Measurements from ENCODE around the gene PEX7. TPM values are rescaled to one million over a fixed set of nuclear protein-coding genes. Genes with fewer than 3 reads are reported as not detected.

PEX7 gene
- 12.7 and 14.4 TPM in 2 replicates for total RNA-seq

DNA sequence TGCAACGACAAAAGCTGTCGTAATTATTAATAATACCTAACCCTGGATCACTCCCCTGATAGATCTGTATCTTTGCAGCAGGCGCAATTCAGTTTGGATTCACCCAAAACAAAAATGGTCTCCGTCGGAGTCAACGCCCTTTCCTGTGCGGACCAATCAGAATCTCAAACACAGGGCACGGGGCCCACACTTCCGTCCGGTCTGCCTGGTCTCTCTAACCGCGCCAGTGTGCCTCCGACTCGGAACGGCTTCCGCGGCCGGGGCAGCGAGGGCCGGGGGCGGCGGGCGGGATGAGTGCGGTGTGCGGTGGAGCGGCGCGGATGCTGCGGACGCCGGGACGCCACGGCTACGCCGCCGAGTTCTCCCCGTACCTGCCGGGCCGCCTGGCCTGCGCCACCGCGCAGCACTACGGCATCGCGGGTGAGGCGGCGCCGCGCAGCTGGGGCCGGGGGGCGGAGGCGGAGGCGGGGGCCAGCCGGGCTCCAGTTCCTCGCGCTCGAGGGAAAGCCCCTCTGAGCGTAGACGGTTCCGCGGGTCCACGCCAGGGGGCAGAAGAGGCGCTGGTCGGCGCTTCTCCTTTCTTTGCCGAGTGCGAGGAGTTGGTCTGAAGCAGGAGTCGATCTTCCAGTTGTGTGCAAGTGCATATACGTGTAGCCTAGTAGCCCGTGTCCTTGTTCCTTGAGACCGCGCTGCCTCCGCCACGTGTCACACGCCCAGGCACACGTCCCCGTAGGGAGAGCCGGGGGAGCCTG is at the start of gene PEX7:
TSS of gene PEX7 (plus strand) at position 217 of the 752 bp plus-strand sequence. CDS start at position 291, 74 bp downstream.

DNA sequence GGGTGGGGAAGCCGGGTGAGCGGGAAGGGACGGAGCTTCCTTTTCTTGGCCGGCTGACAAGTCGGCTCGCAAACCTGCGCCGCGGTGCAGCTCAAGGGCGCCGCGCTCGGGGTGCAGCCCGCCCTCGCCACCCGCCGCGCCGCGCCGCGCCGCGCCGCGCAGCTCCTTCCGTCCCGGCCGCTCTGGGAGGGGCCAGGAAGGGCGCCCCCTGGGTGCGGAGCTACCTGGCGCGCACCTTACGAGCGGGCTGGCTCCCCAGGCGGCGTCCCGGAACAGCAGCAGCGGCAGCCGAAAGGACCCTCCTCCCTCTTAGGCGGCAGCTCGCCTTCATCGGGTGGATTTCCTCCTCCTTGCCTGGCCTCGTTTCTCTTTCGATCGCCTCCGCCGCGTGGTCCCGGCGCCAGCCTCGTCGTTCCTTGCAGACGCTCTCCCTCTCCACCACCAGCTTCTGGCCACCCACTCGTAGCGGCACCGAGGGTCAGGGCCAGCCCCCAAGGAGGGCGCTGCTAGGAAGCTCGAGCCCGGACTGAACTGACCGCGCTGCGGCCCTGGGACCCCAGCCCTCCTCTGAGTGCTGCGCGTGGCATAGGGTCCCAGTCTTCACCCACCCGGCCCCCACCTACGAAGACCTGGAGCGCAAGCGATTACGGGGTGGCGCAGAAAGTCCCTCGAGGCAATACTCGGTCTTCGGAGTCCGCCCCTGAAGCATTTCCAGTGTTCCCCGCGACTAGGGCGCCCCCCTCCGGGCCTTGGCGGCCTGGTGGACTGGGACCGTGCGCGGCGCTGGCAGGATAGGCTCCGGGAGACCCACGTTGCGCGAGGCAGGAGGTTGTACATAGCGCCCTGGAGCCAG is 29.8 kb upstream of the PEX7 start, which contains the start of gene MAP3K5:
TSS of gene MAP3K5 (minus strand) at position 68 of the 853 bp plus-strand sequence. CDS start 320 bp downstream, outside the sequence.

DNA sequence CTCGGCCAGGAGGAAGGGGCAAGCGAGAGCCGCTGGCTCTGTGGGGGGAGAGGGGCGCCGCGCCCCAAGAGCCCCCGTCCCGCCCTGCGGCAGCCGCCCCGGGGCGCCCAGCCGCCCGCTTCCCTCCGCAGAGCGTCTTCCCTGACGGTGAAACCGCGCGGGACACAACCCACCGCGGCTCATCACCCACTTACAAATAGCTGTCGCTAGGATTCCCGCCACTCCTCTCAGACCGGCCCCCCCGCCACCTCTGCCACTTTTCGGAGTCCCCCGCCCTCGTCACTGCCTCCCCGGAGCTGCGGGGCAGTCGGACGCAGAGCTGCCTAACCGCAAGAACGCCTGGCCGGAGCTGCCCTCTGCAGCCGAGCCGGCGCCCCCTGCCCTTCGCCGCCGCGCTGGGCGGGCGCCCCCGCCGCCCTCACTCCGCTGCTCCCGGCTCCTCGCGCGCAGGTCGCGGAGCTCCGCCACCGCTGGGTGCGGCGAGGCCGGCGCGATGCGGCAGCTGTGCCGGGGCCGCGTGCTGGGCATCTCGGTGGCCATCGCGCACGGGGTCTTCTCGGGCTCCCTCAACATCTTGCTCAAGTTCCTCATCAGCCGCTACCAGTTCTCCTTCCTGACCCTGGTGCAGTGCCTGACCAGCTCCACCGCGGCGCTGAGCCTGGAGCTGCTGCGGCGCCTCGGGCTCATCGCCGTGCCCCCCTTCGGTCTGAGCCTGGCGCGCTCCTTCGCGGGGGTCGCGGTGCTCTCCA is 99.7 kb downstream of the PEX7 start, which contains the start of gene SLC35D3:
TSS of gene SLC35D3 (plus strand) at position 366 of the 749 bp plus-strand sequence. CDS start at position 494, 128 bp downstream.

Other genes starting within 250 kb of the PEX7 start
- gene MAP3K5, start 30.1 kb upstream of the PEX7 start, total RNA-seq: 20.9 and 23.2 TPM in 2 replicates
- gene SLC35D3, start 99.7 kb downstream of the PEX7 start, total RNA-seq: under 0.01 TPM in 1 of 2 replicates, not detected in the other
- gene IL20RA, start 222.4 kb downstream of the PEX7 start, total RNA-seq: under 0.01 and 0.28 TPM in 2 replicates